ENCODE results near the gene NPIPB2.
"Not testable (repeated sequence)": the region's sequence is repeated elsewhere in the genome, so short reads cannot be mapped to it uniquely, and the experiment has no call there.

Gene NPIPB2

DNA sequence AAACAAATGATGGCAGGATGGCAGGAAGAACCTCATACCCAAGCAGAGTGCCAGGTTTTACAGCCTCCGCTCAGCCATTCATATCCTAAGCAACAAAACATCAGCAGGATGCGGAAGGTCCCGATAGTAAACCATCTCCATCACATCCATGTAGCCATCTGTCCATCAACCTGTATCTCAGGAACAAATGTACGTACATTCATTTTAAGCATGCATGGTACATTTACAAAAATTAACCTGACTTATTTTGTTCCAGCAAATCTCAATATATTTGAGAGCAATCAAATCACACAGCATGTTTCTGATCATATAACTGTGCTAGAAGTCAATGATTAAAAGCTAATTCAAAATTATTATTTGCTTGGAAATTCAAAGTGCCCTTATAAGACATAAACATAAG is at the start of gene NPIPB2:
Gene NPIPB2 (minus strand): TSS at position 101 of the 400 bp plus-strand sequence. CDS start 0 bp downstream, at position 101.
- DNase-seq: not testable (repeated sequence)

DNA sequence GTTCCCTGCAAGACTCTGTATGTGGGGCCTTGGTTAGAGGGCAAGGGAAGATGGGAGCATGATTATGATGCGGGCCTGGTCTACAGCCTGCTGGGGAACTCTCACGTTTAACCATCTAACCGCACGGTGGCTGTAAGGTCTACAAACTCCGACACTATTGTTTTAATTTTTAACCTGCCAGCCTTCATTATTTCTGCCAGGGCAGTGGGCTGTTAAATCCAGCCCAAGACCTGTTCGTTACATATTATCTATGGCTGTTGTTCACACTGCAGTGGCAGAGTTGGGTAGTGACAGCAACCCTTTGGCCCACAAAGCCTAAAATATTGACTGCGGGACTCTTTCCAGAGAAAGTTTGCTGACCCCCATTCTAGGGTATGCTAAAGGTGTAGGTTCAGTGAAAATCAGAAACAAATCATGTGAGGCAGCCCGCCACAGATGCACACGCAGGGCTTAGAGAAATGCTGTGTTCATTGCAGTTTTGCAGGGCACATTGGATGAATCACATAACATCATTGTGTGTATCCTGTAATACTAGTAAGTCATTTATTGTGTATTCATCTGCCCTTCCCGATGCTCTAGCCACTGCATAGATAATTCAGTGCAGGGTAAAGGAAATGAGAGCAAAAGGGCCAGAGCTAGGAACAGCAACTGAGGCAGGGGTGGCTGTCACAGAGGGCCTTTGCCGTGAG is 49.0 kb upstream of the NPIPB2 start:
- DNase-seq: no peak

DNA sequence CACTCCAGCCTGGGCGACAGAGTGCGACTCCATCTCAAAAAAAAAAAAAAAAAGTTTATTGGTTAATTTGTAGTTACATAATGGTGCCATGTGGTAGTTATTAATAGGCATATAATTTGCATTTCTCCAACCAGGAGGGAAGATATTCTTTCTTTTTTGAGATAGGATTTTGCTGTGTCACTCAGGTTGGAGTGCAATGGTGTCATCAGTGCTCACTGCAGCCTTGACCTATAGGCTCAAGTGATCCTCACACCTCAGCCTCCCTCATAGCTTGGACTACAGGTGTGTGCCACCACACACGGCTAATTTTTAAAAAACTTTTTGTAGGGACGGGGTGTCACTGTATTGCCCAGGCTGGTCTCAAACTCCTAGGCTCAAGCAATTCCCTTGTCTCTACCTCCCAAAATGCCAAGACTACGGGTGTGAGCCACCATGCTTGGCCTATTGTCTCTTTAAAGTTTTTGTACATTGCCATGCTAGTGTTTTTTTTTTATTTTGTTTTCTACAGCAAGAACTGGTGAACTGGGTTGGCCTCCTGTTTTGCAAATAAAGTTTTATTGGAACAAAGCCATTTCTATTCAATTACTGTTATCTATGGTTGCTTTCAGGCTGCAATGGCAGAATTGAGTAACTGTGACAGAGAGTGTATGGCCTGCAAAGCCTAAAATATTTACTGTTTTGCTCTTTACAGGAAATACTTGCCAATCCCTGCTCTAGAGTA is 46.6 kb upstream of the NPIPB2 start:
- DNase-seq: no peak

DNA sequence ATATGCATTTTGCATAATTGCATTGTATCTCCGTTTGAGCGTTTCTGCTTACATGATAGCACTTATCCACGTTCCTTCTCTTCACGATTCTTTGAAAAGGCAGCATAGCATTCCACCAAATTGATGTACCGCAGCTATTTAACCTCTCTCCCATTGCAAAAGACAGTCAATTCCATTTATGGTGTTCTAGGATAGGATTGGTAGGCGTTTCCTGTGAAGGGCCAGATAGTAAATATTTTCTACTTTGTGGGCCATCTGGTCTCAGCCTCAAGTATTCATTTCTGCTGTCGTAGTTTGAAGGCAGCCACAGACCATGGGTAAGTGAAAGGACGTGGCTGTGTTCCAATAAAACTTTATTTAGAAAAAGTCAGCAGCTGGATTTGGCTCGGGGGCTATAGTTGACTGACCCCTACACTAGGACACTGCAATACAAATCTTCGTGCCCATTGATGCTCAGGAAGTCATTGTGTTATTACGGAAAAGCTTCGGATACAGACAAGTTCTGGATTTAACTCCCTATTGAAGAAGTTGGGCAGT is 44.7 kb upstream of the NPIPB2 start:
- peak; percentile 77 for DNase-seq

DNA sequence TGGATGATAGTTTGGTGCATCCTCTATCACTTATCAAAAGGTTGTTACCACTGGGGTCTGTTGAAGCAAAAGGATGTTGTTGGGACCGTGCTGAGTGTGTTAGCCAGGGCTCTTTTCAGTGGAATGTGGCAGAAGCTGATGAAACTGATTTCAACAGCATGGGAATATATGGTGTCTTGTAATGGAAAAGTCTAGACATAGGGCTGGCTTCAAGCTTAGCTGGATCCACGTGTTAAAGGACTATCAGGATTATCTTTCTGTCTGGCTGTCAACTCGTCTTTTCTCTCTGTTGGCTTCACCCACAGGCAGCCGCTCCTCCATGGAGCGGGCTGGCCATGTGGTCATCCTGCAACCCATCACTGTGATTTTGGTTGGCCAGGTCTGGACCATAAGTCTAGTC is 43.4 kb upstream of the NPIPB2 start:
- DNase-seq: no peak

DNA sequence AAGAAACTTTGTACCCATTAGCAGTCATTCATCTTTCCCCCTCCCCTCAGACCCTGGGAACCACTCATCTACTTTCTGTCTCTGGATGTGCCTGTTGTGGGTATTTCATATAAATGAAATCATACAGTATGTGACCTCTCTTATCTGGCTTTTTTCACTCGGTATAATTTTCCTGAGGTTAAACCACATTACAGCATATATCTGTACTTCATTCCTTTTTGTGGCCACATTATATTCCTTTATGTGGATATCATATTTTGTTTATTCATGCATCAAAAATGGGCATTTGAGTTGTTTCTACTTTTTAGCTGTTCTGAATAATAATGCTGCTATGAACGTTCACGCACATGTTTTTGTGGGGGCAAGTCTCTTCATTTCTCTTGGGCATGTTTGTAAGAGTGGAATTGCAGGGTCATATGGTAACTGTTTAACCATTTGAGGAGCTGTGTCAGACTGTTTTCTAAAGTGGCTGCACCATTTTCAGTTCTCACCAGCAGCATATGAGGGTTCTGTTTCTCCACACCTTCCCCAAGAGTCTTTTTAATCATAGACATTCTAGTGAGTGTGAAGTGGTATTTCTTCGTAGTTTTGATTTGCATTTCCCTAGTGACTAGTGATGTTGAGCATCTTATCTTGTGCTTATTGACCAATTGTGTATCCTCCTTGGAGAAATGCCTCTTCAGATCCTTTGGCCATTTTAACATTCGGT is 38.4 kb upstream of the NPIPB2 start:
- DNase-seq: no peak

DNA sequence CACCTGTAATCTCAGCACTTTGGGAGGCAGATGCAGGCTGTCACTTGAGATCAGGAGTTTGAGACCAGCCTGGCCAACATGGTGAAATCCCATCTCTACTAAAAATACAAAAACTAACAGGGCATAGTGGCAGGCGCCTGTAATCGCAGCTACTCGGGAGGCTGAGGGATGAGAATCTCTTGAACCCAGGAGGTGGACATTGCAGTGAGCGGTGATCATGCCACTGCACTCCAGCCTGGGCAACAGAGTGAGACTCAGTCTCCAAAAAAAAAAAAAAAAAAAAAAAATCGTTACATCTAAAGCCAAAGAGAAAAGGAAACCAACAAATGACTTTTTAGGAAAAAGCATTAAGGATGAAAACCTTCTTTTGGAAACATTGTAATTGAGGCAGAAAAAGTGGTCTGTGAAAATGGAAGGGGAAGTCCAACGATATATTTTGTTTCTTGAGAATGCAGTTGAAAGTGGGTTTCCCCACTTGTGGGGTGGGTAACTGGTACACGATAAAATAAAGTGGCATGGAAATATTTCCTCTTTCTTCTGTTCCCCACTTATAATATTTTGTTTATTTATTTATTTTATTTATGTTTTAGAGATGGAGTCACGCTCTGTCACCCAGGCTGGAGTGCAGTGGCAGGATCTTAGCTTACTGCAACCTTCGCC is 37.3 kb upstream of the NPIPB2 start:
- no peak for DNase-seq

DNA sequence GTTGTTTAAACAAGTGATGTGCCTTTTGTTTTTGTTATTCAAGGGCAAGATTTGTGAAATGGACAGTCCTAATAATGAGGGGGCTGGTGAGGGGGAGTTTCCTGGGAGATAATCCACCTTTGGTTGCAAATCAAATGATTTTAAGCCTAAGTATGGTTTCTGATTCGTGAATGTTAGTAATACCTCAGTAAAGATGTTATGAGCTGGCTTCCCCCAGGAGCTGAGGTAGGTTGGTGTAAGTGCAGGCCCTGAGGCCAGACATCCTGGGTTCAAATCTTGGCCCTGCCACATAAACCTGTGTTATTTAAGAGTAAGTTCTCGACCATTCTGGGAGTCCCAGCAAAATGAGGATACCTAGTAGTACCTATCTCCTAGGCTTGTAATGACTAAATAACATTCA is 36.2 kb upstream of the NPIPB2 start:
- DNase-seq: no peak

DNA sequence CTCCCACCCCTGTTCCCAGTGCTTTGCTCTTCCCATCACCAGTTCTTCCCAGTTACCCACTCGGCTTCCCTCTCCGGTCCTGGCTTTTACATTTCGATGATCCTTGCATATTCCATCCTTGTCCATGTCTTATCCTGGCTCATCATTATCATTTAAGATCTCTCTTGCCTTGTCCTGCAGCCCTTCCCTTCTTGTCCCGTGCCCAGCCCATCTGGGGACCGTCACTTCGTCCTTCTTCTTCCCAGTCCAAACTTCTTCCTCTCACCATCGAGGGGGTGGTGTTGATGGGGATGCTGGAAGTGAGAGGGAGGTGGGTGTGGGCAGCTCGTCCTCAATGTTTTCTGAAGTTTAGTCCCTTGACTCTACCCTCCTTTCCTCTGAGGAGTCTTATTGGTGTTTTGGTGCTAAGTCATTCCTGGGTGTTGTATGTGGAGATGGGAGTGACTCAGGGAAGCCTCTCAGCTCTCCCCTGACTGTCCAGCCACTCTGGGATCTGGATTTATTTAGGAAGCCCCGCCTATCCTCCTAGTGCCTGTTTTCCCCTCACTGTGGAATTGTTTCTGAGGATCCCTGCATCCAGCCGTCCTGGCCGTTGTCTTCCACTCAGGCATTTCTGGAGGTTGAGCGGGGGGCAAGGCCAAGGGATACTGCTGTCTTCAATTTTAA is 35.7 kb upstream of the NPIPB2 start:
- no peak for DNase-seq

DNA sequence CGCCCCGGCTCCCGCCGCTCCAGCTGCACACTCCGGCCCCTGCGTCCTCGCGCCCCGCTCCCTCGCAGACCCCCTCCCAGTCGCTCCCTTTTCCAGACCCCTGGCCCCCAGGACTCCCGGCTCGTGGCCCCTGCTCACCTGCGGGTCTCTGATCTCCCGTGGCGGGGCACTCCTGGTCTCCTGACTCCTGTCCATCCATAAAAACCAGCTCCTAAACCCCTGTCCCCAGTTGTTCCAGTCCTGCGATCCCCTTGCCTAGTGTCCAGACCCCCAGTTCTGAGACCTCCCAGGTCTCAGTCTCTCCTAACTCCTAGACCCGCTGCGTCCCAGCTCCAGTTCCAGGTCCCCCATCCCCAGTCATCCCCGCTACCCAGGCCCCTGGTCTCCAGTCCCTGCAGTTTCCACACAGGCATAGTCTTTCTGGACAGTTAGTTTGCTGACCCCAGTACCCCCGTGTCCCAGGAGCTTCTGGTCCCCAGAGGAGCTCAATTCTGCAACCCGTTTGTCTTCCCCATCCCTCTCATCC is 35.1 kb upstream of the NPIPB2 start:
- DNase-seq: no peak

DNA sequence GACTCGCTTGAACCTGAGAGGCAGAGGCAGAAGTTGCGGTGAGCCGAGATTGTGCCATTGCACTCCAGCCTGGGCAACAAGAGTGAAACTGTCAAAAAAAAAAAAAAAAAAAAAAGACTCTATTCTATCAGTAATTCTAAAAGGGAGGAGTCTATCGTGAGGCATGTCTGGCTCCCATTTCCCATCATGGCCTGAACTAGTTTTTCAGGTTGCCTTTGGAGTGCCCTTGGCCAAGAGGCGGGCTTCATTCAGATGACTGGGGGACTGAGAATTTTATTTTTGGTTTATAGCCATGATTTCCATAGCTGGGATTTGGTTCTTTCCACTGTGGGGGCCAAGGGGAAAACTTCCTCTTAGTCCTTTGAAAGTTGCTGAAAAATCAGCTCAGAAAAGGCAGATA is 31.2 kb upstream of the NPIPB2 start:
- no peak for DNase-seq

DNA sequence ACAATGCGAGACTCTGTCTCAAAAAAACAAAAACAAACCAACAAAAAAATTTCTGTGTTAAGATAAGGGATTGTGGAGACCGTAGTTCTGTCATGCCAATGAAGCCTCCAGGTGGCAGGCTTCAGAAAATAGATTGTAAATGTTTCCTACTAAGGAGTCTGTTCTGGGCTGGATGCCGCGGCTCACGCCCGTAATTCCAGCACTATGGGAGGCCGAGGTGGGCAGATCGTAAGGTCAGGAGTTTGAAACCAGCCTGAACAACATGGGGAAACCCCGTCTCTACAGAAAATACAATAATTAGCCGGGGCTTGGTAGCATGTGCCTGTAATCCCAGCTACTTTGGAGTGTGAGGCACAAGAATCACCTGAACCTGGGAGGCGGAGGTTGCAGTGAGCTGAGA is 30.3 kb upstream of the NPIPB2 start:
- DNase-seq: peak; percentile 14

DNA sequence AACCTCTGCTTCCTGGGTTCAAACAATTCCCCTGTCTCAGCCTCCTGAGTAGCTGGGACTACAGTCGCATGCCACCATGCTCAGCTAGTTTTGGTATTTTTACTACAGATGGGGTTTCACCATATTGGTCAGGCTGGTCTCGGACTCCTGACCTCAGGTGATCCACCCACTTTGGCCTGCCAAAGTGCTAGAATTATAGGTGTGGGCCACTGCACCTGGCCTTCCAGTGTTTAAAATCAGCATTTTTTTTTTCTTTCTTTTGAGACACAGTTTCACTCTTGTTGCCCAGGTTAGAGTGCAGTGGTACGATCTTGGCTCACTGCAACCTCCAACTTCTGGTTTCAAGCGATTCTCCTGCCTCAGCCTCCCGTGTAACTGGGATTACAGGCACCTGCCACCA is 28.4 kb upstream of the NPIPB2 start:
- DNase-seq: not testable (repeated sequence)

DNA sequence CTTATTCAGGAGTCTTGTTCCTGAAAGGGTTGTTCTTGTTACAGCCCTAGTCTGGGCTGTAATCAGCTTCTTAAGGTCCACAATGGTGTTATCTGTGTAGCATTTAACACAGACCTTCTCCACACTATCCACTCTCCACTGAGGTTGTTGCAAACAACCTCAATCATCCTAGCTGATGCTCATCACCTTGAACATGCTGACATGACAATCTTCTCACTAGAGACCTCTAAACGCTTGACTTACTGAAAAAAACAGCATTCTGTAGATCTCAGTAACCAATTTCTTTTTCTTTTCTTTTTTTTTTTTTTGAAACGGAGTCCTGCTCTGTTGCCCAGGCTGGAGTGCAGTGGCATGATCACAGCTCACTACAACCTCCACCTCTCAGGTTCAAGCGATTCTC is 26.7 kb upstream of the NPIPB2 start:
- no peak for DNase-seq

DNA sequence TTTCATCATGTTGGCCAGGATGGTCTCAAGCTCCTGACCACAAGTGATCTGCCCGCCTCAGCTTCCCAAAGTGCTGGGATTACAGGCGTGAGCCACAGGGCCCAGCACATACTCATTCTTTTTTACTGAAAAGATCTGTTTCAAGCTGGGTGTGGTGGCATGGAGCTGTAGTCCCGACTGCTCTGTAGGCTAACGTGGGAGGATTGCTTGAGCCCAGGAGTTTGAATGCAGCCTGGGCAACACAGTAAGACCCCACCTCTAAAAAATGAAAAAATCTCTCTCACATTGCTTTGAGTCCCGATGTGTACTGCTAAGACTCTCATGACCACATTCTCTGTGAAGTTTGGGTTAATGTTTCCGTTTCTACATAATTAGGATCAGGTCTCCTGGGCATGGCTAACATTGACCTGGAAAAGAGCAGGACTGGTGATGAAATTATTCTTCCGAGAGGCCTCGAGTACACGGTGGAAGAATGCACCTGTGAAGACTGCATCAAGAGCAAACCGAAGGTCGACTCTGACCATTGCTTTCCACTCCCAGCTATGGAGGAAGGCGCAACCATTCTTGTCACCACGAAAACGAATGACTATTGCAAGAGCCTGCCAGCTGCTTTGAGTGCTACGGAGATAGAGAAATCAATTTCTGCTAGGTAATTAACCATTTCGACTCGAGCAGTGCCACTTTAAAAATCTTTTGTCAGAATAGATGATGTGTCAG is 25.5 kb upstream of the NPIPB2 start:
- no peak for DNase-seq

DNA sequence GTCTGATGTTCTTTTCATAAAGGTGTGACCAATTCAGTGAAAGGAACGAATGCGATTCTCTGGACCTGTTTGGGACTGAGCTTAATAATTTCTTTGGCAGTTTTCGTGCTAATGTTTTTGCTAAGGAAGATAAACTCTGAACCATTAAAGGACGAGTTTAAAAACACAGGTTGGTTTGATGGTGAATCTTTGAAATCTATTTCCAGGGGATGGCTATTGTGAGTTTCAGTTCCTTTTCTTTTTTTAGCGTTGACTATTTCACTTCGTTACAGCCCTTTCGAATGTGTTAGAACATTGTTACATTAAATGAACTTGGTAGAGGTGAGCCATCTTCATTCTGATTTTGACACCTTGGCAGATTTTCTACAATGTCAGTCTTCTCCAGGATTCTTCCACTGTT is 24.3 kb upstream of the NPIPB2 start:
- no peak for DNase-seq

DNA sequence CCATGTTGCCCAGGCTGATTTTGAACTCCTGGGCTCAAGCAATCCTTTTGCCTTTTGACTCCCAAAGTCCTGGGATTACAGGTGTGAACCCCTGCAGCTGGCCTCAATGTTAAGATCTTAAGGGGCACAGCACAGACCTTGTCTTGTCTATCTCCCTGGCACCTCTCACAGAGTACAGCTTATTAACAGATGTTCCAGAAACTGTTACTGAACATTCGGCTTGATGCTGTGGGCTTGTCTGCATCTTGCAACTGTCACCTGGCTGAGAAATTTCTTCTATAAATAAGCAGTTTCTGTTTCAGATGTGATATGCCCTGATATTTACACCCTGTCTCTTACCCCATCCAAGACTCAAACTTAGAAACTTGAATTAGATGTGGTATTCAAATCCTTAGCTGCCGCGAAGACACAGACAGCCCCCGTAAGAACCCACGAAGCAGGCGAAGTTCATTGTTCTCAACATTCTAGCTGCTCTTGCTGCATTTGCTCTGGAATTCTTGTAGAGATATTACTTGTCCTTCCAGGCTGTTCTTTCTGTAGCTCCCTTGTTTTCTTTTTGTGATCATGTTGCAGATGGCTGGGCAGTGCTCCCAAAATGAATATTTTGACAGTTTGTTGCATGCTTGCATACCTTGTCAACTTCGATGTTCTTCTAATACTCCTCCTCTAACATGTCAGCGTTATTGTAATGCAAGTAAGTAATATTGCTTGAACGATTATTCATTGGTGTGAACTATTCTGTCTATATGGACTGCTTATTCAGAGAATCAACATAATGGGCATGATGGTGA is 23.1 kb upstream of the NPIPB2 start, which contains the start of gene TNFRSF17:
Gene TNFRSF17 (plus strand): TSS at position 450 of the 791 bp plus-strand sequence. CDS start 115 bp downstream, at position 565.
- peak; percentile 22 for DNase-seq

DNA sequence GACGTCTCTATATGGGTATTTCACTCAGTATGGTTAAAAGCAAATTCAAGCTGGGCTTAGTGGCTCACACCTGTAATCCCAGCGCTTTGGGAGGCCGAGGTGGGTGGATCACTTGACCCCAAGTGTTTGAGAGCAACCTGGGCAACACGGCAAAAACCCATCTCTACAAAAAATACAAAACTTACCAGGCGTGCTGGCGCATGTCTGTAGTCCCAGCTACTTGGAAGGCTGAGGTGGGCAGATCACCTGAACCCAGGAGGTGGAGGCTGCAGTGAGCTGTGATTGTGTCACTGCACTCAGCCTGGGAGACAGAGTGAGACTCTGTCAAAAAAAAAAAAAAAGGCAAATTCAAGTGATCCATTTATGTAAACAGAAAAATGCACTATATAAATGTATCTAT is 21.9 kb upstream of the NPIPB2 start:
- no peak for DNase-seq

DNA sequence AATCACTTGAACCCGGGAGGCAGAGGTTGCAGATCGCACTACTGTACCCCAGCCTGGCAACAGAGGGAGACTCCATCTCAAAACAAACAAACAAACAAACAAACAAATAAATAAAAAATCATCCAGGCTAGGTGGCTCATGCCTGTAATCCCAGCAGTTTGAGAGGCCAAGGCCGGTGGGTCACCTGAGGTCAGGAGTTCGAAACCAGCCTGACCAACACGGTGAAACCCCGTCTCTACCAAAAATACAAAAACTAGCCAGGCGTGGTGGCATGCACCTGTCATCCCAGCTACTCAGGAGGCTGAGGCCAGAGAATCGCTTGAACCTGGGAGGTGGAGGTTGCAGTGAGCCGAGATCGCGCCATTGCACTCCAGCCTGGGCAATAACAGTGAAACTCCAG is 21.1 kb upstream of the NPIPB2 start:
- not testable (repeated sequence) for DNase-seq

DNA sequence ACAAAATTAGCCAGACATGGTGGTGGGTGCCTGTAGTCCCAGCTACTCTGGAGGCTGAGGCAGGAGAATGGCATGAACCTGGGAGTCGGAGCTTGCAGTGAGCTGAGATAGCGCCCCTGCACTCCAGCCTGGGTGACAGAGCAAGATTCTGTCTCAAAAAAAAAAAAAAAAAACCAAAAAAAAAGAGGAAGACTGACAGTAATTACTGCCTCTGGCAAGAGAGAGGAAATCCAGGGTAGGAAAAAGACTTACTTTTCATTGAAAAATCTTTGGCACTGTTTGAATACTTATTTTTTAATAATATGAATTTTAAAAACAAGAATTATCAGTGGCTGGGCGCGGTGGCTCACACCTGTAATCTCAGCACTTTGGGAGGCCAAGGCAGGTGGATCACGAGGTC is 20.6 kb upstream of the NPIPB2 start:
- not testable (repeated sequence) for DNase-seq
